CD4-positive, alpha-beta T cell treated with Interleukin-21 for 1 hour (primary cell): ENCODE results near the gene RNF220.

Experiments
- DNase-seq: peaks from one replicate; pipeline ENCODE4 v3.0.0-alpha.2; 2020

RNF220 gene

DNA sequence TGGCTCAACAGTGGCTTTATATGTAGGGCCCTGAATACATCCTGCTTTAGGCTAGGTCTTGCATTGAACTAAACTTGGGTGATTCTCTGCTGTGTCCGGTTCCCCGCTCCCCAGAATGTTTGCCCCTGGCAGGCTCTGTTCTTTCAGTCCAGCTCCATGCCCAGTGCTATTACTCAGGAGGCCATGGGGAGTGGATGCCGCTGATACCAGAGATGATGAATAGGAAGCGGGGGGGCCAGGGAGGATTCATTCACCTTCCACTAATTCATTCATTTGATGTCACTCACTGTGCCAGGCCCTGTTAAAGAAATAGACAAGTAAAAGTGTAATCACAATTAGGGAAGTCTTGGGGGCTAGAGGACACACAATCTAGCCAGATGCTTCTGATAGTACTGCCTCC lies 185.4 kb downstream of the RNF220 start:
- DNase-seq = no peak

DNA sequence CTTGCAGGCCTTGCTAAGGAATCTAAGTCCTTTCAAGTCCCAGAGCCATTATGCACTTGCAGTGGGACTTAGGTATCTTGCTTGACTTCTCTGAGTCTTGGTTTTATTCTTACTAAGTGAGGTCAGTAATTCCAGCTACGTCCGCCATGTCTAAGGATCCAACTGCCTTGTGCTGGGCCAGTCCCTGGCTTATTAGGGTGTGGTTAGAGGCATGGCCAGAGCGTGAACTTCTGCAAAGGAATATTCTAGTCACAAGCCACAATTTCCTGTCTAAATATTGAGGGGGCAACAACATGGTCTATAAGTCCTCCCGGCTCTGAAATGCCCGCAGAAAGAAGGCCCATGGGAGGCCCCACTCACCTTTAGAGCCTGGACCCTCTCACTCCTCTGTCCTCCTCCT lies 186.3 kb downstream of the RNF220 start:
- DNase-seq = no peak

DNA sequence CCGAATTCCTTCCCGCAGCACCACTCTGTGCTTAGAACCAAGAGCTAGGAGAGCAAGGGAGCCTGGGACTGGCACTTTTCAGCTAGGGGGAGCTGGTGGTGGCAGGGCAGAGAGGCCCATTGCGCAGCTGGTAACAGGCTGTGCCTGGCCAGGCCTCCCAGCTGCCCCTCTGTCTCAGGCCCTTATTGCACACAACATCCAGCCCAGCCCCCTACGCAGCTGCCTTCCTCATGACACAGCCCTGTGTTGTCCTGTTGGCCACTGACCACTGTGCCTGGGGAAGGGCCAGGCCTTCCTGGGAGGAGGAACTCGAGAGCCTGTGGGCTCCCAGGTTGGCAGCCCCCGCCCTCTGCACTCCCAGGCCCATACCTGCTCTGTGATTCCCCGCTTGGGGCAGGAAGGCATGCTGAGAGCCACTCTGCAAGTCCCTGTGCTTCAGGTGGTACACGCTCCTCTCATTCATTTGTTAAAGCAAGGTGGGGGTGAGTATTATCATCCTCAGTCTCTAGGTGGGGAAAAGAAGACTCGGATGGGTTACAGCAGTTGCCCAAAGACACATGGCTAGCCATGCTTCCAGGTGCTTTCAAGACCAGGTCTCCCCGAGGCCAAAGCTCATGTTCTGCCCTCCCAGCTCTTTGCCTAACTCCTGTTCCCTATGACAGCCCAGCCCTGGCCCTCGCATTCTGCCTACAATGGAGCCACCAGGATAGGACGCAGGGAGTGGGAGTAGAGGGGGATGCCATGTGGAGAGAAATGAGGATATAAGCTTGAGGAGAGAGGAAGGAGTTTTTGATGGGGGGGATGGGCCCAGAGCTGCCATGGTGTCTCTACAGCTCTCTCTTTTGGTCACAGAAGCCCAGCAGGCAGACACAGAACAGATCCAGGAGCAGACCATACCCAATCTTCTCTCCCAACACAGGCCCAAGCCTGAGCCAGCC lies 187.4 kb downstream of the RNF220 start:
- no peak for DNase-seq

DNA sequence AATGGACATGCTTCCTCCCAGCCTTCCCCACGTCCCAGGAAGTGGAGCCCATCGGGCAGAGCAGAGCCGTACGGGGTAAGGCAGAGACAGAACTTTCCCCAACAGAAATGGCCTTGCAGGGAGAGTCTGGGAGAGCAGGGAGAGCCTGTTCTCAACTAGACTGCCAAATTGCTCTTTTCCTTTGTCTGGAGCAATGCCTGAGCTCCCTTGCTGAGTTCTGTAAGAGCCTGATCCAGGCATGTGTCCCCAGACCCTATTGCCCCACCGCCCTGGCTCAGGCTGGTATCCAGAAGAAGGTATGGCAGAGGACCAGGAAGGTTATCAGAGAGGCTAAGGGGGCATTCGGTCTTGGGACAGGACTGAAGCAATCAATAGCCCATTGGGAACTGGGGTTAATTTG lies 189.3 kb downstream of the RNF220 start:
- no peak for DNase-seq

DNA sequence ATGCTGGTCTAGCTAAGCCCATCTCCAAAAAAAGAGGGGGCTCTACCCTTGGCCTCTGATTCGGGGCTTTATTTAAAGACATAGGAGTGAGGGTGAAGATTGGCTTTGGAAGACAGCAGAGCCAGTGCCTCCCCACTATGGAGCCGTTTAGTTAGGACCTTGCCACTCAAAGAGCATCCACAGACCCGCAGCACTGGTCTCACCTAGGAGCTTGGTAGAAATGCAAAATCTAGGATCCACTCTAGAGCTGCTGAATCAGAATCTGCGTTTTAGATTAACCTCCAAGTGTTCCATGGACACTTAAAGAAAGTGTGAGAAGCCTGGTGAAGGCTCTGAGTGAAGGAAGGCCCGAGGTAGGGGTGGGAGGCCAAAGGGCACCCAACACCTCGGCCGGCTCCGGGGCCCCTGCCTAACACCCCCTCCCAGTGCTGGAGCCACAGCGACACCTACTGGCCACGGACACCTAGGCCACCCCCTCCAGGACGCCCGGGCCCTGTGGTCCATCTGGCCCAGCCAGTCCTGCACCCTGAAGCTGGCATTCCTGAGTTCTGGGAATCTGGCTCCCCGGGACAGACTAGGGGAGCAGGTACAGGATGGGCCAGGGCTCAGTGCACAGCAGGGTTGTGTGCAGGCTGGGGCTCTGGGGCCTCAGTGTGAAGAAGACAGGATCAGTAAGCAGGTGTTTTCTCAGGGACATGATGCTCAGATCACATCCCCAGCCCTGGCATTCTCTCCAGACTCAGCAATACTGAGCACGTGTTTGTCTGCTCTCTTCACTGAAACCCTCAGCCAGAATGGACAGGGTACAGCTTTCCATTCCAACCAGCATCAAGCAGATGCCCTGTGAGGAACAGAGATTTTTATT lies 190.0 kb downstream of the RNF220 start:
- peak; percentile 68 for DNase-seq

DNA sequence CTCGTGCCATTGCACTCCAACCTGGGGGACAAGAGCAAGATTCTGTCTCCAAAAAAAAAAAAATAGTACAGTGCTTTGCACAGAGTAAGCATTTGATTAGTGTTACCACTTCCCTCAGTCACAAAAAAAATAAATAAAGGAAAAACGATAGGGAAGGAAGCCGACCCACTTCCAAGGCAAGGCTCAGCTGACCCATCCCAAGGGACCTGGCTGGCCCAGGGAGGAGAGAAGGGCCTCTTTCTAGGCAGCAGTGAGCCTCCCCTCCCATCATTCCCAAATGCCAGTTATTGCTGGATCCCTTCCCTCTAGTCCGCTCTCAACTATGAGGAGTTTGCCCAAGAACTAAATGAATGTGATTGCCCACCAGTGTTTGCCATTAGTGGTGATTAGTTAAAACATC lies 191.5 kb downstream of the RNF220 start:
- DNase-seq = no peak

DNA sequence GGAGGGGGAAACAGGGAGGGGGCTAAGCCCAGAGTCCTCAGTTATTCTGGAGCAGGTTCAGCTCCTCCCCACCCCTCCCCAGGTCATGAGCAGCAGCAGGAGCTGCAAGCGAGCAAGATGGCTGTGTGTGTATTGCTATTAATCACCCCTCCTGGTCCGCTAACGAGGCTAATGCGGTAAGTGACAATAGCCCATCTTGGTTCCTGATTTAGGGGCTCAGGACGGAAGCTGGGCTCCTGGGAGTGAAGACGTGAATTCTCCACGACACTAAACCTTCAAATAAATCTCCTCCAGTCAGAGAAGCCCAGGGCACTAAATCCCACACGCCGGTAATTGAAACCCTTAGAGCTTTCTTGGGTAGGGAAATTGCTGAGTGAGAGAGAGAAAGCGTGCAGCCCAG lies 193.1 kb downstream of the RNF220 start:
- DNase-seq = no peak

DNA sequence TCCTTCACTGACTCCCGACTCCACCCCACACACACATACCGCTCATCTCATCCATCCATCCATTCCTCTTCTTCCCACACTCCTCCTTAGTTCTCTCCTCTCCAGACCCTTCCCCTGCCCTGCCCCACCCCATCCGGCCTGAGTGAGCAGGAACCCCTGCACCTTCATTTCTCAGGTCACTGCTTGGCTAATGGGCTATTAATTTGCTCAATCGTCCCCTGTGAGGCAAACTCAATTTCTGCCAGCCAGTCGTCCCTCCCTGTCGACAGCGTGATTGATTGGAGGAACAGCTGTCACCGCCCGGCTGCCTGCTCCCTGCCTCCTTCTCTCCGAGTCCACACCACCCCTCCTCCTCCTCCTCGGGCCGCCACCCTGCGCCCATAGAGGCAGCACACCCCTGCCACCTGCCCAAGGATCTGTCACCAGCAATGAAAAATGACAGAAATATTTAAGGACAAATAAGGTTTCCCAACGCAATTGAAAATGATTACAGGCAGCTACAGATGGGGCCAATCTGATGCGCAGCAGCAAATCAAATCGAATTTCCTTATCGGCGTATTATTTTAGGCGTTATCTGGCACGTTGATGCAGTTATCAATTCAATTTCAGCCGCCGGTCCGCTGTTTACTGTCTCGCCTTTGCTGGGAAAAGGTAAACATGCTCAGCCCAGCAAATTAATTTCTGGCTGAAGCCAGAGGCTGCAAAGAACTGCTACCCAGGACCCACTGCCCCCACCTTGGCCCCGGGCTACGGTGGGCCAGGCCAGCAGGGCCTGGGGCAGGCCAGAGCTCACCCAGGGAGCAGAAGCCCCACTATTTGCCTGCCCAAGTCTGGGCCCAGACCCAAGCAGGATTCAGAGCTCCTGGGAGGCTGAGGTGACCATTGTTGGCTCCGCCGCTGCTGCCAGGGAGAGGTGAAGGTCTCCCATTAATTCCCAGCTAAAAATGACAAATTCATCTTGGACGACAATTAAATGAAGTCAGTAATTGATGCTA lies 197.9 kb downstream of the RNF220 start:
- no peak for DNase-seq

DNA sequence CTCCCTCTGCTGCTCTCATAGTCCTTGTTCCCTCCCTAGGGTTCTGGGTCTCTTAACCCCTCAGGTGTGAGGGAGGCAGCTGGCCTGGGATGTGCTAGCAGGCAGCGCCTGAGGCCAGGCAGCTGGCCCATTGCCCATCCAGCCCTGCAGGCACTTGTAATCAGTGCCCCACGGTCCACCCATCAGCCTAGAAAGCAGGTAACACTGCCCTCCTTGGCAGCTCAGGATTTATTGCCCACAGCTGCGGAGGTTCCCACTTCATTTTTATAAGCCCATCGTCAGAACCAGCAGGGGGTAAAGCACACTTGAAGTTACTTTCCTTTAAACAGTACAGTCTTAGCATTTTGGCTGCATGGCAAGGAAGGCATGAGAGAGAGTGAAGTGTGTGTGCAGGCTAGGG lies 198.7 kb downstream of the RNF220 start:
- DNase-seq = no peak

DNA sequence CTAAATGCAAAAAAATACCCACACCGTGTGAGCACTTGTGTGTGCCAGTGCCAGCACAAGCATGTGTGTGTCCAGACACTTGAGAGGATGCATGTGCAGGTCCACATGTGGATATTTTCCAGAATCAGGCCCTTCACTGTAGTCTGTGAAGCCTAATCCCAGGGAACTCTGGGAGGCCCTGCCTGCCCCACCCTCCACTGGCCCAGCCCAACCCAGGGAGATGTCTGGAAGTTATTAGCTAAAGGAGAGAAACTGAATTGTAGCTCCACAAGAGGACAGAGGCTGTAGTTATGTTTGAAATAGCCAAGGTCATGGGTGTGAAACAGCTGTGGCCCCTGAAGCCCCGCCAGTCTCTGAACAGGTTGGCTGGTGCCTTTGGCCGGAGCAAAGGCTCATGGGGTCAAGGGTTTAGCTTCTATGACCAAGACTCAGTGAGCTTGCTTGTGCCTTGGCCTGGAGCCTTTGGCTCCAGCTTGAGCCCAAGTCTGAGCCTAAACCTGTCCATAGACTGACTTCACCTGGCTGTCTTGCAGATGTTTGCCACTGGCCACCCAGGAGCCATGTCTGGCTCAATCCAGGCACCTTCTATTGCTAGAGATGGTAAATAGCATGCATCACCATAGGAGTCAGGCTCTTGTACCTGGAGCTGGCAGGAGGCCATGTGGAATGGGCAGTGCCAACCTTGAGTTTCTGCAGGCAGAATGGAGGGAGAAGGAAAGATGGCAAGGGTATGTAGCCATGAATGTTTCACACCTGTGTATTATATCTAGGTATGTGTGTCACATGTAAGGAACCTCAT lies 199.3 kb downstream of the RNF220 start:
- DNase-seq = no peak

DNA sequence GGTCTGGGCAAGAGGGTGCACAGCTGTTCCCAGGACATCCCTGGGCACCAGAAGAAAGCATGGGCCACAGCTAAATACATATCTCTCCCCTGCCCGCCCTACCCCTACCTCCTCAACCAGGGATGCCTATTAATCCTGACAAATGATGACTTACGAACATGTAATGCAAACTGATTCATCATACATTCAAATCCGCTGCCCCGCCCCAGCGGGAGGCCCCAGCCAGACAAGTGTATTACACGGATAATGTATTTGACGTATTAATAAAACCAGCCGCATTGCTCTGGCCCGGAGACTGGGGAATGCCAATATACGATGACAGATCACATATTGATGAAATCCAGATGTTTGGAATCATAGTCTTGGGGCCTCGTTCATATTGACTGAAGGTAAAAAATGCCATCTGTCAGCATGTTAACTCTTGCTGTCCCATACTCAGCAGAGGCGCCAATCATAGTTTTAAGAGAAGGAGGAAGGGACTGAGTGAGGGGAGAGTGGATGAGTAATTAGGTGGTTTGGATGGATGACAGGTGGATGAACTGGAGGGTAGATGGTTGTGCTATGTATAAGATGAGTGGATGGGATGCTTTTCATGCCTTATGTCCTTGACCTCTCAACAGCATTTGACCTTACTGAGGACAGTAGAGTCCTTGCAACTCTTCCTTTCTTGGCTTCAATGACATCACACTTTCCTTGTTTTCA lies 201.0 kb downstream of the RNF220 start:
- DNase-seq = no peak

DNA sequence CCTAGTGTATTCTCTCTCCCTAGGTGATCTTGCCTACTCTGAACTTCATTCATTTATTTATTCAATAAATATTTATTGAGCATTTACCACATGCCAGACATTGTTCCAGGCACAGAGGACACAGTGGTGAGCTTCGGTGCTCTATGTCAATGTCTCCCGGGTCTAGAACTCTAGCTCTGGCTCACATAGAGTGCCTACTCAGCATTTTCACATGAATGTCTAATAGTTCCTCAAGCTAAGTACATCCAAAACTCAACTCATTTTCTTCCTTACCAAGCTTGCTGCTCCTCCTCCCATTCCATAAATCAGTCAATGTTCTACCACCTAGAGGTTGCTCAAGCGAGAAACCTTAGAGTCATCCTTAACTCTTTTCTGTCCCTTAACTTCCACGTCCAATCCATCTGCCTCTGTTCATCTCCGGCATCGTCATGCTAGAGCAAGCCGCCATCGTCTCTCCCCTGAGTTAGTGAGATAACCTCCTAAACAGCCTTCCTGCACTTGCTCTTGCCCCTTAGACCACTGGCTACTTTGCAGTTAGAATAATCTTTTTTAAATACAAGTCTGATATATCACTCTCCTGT lies 201.7 kb downstream of the RNF220 start:
- DNase-seq = no peak

DNA sequence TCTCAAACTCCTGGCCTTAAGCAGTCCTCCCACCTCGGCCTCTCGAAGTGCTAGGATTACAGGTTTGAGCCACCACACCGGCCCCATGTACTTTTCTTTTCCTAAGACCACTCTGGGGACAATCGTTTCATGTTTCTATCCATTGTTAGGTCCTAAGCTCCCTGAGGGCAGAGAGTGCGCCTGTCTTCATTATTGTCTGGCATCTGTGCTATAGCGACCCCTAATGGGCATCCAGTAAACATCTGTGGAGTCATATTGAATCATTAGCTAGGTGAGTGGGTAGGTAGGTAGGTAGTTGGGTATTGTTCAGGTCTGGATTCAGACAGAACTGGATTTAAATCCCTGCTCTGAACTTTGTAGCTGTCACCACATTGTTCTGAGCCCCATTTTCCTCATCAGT lies 203.1 kb downstream of the RNF220 start:
- DNase-seq = no peak

DNA sequence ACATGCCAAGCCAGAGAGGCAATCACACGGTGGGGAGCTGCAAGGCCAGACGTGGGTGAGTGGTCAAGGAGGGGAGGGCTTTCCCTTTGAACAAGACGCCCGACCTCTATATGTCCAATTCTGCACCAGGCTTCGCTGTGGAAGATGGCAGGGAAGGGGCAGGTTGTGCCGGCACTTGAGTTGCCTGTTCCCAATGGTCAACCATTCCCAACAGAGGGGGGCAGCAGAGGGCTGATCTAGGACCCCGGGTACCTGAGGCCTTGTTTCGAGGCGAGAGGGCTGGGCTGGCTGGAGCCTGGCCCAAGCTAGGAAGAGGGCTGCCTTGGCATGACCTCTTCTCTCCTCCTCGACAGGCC lies 204.3 kb downstream of the RNF220 start:
- DNase-seq = peak; percentile 20

DNA sequence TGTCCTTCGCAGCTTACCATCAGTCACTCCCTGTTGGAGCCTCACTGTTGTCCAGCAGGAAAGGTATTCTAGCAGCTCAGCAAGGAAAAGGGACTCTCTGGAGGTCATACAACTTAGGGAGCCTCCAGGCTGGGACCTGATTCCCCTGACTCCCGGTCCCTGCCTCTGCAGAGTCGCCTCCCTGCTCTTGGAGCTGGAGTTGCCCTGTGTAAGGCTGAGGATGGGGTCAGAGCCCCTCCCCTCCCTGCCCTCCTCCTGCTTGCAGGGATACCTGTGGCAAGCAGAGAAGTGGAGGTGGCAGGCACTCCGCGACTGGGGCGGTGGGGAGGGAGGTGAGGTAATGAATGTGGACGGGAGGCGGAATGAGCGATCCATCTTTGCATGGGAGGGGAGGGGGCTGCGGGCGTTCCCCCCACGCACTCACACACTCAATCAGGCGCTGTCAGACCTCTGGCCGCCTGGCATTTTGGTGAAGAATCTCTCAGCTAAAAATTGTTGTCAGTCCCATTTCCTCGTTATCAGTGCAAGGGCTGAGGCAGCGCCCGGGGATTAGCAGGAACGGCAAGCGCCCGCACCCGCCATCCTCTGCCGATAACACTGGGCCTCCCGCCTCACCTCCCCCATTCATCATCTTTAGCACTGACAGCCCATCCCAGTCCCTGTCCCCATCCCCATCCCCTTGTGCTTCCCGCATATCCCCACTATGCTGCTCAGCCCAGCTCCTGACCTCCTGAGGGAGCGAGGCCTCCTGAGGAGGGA lies 204.9 kb downstream of the RNF220 start:
- no peak for DNase-seq

DNA sequence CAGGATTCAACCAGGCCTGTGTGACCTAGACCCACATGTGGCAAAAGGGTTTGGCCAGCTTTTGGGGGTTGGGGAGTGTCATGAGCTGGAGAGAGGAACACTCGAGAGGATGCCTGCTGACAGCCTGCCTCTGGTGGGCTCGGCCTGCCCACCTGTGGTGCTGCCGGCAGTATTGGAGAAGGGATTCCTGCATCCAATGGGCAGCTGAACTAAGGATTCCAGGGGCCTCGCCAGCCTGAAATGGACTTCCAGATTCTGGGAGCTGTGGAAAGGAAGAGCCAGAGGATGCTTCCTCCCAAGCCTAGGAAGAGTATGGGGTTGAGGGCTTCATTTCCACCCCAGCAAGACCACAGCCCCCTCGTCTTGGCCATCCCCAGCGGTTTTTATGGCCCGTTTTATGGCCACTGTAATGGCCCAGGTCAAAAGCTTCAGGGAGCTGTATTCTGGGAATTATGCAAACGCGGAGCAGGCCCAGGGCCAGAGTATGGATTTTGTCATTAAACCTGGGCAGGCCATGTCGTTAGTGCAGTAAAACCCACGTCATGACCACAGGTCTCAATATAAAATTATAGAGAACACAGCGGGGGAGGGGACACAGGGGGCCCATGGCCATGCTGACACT lies 205.6 kb downstream of the RNF220 start:
- DNase-seq = no peak

DNA sequence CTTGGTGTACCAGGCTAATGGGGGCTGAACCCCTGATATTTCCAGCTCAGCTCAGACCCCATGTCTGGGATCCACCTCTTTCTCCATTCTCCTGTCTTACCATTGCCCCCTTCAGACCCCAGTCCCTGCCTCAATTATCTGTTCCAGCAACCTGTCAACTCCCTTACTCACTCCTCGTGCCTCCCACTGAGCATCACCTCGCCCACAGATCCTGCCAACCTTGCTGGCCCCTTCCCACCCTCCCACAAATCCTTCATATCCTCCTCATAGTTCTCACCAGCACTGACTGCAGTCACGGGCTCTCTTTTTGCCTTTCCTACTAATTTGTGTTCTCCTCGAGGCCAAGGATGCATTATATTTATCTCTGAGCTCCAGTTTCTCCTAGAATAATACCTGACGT lies 206.4 kb downstream of the RNF220 start:
- DNase-seq = no peak

DNA sequence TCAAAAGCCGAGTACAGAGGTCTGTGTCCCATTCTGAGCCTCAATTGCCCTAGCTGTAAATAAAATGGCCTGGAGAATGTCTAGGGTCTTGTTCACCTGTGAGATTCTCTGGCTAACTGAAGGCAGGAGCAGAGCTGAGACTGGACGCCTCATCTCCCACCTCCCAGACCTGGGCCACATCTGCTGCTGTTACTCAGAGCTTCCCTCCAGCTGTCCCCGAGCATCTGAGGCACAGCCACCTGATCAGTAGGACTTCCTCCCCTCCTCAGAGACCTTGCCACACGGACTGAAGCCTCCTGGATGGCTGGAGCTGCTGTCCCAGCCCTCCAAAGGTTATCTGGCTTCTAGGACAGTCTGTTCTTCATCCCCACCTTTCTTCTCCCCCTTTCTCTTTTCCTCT lies 206.8 kb downstream of the RNF220 start:
- no peak for DNase-seq

DNA sequence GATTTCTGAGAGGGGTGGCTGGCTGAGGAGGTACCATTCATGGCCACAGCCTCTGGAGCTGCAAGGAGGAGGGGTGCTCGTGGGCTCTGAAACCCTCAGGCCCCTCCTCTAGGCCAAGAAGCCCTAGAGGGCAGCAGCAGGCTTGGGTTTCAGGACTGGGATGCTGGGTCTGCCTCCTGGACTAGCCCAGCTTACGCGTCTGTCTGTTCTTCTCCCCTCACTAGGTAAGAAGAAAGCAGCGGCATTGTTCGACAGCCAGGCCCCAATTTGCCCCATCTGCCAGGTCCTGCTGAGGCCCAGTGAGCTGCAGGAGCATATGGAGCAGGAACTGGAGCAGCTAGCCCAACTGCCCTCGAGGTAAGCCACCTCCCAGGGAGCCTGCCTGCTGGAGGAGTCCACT lies 208.9 kb downstream of the RNF220 start:
- DNase-seq = no peak
